Suprapubic skin (tissue), 3 donors: ENCODE measurements around the gene CSF1R.
"Not testable (repeated sequence)": the region's sequence is repeated elsewhere in the genome, so short reads cannot be mapped to it uniquely, and the experiment has no call there.

Experiments used
- EP300 ChIP-seq: sonication (generic); formaldehyde crosslinking; IDR thresholded peaks from one replicate; pipeline ENCODE4 v1.6.1; 2017; ENCODE audit warnings: antibody characterized with exemption
- POLR2A ChIP-seq, 2 donors: fragments of 450-650 bp; IDR thresholded peaks; one replicate each; pipeline ENCODE4 v1.6.1; 2017; ENCODE audit warnings: antibody characterized with exemption in 2 of 2, mild to moderate bottlenecking in 2 of 2, moderate library complexity in 2 of 2
- TF ChIP-seq, protein P1 (sequence below), 2 donors: fragments of 200-600 bp in 1 of 2; fragments of 450-650 bp in 1 of 2; sonication (generic) in 1 of 2; IDR thresholded peaks; one replicate each; pipeline ENCODE4 v1.5.1; 2016 to 2019; ENCODE audit warnings: antibody characterized with exemption in 2 of 2, mild to moderate bottlenecking in 1 of 2, moderate library complexity in 1 of 2

GRCh38 chr5:150050172-150050811, 36.1 kb downstream of the CSF1R start:
- TF ChIP-seq POLR2A (IDR thresholded peaks at IDR 0.05); EP300: not testable (repeated sequence)
- TF ChIP-seq, protein P1, sequence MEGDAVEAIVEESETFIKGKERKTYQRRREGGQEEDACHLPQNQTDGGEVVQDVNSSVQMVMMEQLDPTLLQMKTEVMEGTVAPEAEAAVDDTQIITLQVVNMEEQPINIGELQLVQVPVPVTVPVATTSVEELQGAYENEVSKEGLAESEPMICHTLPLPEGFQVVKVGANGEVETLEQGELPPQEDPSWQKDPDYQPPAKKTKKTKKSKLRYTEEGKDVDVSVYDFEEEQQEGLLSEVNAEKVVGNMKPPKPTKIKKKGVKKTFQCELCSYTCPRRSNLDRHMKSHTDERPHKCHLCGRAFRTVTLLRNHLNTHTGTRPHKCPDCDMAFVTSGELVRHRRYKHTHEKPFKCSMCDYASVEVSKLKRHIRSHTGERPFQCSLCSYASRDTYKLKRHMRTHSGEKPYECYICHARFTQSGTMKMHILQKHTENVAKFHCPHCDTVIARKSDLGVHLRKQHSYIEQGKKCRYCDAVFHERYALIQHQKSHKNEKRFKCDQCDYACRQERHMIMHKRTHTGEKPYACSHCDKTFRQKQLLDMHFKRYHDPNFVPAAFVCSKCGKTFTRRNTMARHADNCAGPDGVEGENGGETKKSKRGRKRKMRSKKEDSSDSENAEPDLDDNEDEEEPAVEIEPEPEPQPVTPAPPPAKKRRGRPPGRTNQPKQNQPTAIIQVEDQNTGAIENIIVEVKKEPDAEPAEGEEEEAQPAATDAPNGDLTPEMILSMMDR (IDR thresholded peaks at IDR 0.05): not testable (repeated sequence)
